Right atrium auricular region (tissue), 2 donors: Measurements from ENCODE around the gene ACLY. TPM values are rescaled to one million over a fixed set of nuclear protein-coding genes. Genes with fewer than 3 reads are reported as not detected.
A peak's percentile ranks its signal among the peaks of the same experiment; 100 is the strongest.

Experiments used
- DNase-seq: peaks from one replicate; pipeline ENCODE4 v3.0.0-alpha.2; 2019; ENCODE audit warnings: low spot score
- H3K27ac ChIP-seq, 2 donors: fragments of 200-600 bp; sonication (generic); 1 replicate in 1 of 2; 2 replicates in 1 of 2; pipeline ENCODE4 v1.5.1; 2016 to 2019
- H3K27me3 ChIP-seq, 2 donors: fragments of 200-600 bp; sonication (generic); one replicate each; pipeline versions ENCODE4 v1.5.1 to v1.6.0; 2017 to 2019
- H3K36me3 ChIP-seq: fragments of 200-600 bp; sonication (generic); one replicate; pipeline ENCODE4 v1.5.1; 2016
- H3K4me1 ChIP-seq, 2 donors: fragments of 200-600 bp; sonication (generic); one replicate each; pipeline versions ENCODE4 v1.5.1 to v1.6.0; 2017 to 2019
- H3K4me3 ChIP-seq, 2 donors: fragments of 200-600 bp; sonication (generic); 1 replicate in 1 of 2; 2 replicates in 1 of 2; pipeline ENCODE4 v1.5.1; 2017 to 2019; ENCODE audit warnings: mild to moderate bottlenecking in 1 of 2, moderate library complexity in 1 of 2
- H3K9me3 ChIP-seq, 2 donors: fragments of 200-600 bp; sonication (generic); one replicate each; pipeline ENCODE4 v1.5.1; 2019
- CTCF ChIP-seq, 2 donors: fragments of 200-600 bp; sonication (generic); IDR thresholded peaks; one replicate each; pipeline ENCODE4 v1.5.1; 2019; ENCODE audit warnings: antibody characterized with exemption in 2 of 2
- total RNA-seq, 2 donors: library from RNA; depleted of rRNA; stranded (reverse); fragments of >200 nt; gene quantifications; one replicate each; pipeline ENCODE4 v1.1.0, GENCODE V29; 2016

Gene ACLY
- 10 to 100 TPM; 31.7 to 42.2 TPM for total RNA-seq

DNA sequence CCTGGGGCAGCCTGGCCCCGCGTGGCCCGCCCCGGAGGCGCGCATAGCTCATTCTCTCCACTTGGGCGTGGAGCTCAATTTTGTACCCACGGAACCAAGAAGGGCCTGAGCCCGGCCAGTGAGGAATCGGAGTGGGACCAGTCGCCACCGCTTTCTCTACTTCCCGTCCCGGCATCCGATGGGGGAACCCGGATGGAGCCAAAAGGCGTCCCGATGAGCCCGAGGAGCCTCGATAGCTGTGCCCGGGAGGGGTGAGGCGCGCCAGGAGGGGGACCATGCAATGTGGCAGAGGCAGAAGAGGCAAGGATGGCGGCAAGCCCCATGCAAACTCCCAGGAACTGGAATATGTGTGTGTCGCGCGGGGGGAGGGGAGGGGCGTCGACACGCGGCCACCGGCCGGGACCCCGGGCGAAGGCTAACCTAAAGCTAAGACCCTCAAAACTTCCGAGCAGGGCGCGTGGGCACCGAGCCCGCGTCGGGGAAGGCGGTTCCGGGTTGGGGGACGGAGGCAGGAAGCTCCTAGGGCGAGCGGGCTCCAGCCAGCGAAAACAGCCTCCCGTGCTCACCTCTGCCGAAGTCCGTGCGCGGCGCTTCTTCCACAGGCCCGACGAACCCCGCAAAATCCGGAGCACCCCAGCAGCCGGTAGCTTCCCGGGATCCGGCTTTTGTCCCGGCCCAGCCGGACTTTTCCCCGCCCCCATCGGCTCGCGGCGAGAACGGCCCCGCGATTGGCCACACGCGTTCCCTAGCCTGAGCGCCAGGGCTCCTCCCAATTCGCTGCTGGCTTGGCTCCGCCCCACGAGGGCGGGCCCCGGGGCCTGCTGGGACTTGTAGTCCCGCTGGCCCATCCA lies at the start of gene ACLY:
Gene ACLY, minus strand, starts transcription at position 638 of the 851 bp plus-strand sequence. CDS start 5,078 bp downstream, outside the sequence.
- Histone ChIP-seq H3K4me3 (peak within 1 kb of the TSS; percentile 80 to 96), H3K9me3 (no peaks in the 10 kb centered on the region), H3K27me3 (no peaks in the 10 kb centered on the region), H3K27ac (peak within 1 kb of the TSS; percentile 86 to 89), H3K36me3 (peaks cover 1% of the 10 kb centered on the region), H3K4me1 (peaks cover 0 to 51% of the 10 kb centered on the region in 2 donors)
- TF ChIP-seq CTCF (IDR thresholded peaks at IDR 0.05) = no peak
- DNase-seq = peak; percentile 97

GRCh38 chr17:41967921-41968578 lies 49.3 kb upstream of the ACLY start:
- Histone ChIP-seq H3K27me3 (no peaks in the 10 kb centered on the region), H3K4me3 (peak overlapping the region; percentile 71 to 99), H3K27ac (peak overlapping the region in 1 of 2 donors; percentile 83), H3K36me3 (peaks cover 17% of the 10 kb centered on the region), H3K9me3 (no peaks in the 10 kb centered on the region), H3K4me1 (peaks cover 0 to 32% of the 10 kb centered on the region in 2 donors)
- no peak for TF ChIP-seq CTCF (IDR thresholded peaks at IDR 0.05)
- no peak for DNase-seq

DNA sequence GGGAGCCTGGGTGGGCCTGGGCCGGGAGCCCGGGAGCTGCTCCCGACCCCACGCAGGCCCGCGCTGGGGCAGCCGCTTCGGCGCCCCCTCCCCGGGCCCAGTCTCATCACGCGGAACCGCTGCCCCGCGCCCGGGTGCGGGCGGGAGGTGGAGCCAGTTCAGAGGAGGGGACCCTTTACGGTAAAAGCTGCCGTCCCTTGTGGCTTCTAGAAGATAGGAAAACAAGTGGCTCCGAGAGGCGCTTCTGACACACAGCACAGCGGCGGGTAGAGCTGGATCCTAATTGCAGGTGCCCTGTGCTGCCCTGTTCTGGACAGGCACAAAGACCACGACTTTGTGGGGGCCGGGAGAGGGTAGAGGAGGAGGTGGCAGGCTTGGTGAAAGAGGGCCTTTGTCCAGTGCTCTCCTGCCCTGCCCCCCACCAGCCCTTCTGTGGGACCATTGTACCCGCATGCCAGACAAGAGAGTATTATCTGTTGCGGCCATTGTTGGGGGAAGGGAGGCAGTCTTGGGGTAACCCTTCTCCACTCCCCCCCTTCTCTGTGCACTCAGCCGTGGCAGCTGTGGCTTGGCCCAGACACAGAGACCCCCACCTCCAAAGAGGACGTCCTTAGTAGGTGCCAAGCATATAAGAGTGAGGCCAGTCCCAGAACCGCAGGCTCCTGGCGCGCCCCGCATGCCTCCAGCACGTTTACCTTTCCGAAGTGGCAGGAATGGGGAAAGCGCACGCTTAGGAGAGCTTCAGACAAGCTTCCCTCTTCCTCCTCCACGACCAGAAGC lies 48.6 kb upstream of the ACLY start:
- H3K9me3 ChIP-seq = no peaks in the 10 kb centered on the region
- H3K36me3 ChIP-seq = peaks cover 10% of the 10 kb centered on the region
- peak overlapping the region; percentile 83 to 91 for H3K27ac ChIP-seq
- no peaks in the 10 kb centered on the region for H3K27me3 ChIP-seq
- no peak for DNase-seq
- H3K4me1 ChIP-seq = peaks cover 0 to 30% of the 10 kb centered on the region in 2 donors
- TF ChIP-seq CTCF (IDR thresholded peaks at IDR 0.05) = no peak
- H3K4me3 ChIP-seq = peak overlapping the region; percentile 71 to 99

GRCh38 chr17:41966463-41967140 lies 47.9 kb upstream of the ACLY start, which contains the start of gene CNP:
Gene CNP (plus strand): TSS chr17:41966795. CDS start chr17:41966885, 90 bp downstream.
- H3K27ac ChIP-seq = peak within 1 kb of the TSS; percentile 83 to 91
- H3K4me1 ChIP-seq = peaks cover 0 to 28% of the 10 kb centered on the region in 2 donors
- DNase-seq = peak; percentile 88
- peak within 1 kb of the TSS; percentile 71 to 99 for H3K4me3 ChIP-seq
- no peaks in the 10 kb centered on the region for H3K9me3 ChIP-seq
- peak in 1 of 2 donors; percentile 25 for TF ChIP-seq CTCF (IDR thresholded peaks at IDR 0.05)
- peaks cover 2% of the 10 kb centered on the region for H3K36me3 ChIP-seq
- no peaks in the 10 kb centered on the region for H3K27me3 ChIP-seq
